GM18508 (cell line): ENCODE measurements around the gene POC5.

Experiments
- ATAC-seq: cut with Tn5 transposase; IDR thresholded peaks from one replicate; pipeline ENCODE4 v1.9.1; 2021; ENCODE audit warnings: moderate number of reproducible peaks; ENCODE audit not compliant: insufficient read depth, unreplicated experiment

POC5 gene

DNA sequence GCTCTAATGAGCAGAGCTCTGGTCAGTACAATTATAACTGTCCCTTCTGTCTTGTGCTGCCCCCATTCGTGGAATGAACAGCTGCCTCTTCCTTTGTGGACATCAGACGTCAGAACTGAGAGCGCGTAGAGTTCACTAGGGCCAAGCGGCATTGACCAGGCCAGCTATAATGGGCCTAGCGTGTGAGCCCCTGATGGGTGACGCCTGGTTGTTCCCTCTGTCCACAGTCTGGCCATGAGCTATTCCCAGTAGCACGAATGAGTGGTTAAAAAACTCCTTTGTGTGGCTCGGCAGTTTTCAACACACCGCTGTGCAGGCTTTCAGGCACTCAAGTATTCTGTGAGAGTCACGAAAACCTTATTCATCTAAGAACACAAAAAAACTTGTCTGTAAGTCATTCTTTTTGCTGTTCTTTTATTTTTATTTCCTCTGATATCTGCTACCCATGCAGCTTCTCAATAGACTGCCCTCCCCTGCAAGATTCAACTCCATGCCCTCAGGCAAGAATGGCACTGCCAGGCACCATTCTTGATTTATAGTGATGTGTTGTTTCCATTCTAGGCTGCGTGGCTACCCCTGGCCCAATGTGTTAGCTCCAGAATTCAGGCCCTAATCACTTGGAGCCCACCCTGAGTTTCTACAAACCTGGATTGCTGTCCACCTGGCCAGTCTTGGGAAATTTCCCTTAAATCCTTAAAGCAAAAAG is 53.5 kb downstream of the POC5 start:
- no peak for ATAC-seq

DNA sequence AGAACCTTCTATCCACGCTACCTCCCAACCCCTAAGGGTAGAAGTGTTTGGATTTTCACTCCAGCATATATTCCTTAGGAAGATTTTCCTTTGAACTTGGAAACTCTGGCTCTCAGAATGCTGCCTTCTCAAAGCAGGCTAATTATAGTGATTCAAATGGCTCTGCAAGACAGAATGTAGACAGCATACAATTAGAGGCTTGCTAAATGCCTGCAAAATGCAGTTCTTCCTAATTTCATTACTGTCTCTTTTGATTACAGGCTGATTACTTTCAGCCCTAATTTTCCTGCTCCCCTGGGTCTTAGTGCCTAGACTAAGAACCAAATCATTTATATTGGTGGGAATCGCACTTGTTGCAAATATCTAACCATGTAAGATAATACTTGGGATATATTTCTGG is 55.2 kb downstream of the POC5 start:
- no peak for ATAC-seq

DNA sequence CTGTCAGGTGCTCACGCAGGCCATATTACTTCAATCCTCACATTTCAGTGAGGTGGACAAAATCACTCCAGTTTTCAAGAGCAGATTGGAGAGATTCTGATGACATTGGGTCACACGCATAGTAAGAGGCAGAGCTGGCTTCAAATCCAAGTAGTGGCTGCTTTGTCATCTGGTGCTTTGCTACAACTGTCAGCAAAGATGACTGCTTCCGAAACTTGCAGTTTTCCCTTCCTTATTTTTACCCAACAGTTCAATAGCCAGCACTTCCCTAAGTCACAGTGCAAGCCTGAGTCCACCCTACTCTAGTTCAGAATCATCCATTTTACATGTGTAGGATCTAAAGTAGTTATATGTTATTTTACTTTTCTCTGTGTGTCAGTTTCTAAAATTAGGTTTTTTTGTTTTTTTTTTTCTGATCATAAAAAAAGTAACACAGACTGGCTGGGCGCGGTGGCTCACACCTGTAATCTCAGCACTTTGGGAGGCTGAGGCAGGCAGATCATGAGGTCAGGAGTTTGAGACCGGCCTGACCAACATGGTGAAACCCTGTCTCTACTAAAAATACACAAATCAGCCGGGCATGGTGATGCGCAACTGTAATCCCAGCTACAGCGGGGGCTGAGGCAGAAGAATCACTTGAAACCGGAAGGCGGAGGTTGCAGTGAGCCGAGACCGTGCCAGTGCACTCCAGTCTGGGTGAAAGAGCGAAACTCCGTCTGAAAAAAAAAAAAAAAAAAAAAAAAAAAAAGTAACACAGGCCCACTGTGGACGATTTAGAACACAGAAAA is 56.4 kb downstream of the POC5 start:
- no peak for ATAC-seq

DNA sequence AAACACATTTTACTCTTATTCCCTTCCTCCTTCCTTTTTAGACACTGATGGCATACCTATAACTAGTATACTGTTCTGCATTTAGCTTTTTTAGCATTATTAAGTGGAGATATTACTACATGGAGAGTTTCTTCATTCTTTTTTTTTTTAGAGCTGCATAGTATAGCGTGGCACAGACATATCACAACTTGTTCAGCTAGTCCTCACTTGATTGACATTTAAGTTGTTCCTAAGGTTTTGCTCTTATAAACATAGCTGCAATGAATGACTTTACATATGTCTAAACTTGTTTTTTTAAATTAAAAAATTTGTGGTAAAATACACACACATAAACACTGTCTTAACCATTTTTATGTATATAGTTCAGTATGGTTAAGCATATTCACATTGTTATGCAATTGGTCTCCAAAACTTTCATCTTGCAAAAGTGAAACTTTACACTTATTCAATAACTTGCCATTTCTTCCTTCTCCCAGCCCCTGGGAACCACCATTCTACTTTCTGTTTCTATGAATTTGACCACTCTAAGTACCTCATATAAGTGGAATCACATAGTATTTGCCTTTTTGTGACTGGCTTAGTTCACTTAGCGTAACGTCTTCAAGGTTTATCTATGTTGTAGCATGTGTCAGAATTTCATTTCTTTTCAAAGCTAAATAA is 57.3 kb downstream of the POC5 start:
- ATAC-seq = no peak

DNA sequence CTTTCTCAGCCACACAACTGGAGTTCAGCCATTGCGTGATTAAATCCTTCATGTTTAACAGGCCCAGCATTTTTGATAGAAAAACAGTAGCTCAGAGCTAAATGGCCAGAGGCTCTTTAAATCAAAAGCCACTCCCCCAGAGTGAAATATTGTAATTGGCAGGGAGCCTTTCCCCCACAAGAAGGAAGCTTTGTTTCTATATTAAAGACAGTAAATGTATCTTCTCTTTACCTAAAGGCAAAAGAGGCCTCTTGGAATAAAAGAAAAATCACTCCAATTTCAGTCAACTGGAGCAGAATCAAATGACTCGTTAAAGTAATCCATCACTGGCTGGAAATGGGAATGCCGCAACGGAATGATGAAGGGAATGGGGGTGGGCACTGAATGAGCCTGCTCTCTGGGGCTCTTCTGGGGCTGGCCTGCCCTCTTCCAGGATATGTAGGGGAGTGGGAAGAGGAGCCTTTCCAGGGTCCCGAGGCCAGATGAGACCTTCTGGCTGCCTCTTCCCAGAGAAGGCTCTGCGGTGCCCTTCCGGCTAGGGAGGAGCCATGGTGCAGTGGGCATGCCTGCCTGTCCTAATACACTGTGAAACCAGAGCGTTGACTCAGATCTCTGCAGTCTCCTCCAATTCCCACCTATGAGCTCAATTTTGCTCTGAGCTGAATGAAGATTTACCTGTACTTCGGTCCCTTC is 60.8 kb downstream of the POC5 start:
- ATAC-seq = no peak

DNA sequence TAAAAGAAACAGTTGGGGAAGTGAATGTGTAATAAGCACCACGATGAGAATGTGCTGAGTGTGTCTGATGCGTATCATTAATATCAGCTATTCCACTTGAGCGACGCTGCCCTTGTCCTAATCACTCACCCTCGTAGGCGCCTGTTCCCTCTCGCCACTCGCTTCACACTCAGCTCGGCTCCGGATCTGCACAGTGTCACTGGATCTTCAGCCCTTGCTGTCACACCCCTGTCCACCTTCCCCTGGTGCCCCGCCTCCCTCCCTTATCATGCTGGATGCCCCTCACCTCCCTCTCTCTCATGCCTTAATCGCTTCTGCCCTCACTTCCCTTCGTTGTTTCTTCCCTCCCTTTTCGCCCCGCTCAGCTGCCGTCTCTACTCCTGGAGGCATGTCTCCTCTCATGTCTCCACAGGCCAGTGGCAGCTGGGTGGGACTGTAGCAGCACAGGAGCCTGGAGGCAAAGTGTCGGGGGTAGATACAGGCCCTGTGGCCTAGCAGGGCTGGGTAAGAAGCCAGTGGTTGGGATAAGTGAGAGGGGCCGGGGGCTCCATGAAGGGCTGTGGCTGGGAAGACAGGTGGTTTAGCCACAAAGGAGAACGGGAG is 62.4 kb downstream of the POC5 start:
- ATAC-seq = no peak

DNA sequence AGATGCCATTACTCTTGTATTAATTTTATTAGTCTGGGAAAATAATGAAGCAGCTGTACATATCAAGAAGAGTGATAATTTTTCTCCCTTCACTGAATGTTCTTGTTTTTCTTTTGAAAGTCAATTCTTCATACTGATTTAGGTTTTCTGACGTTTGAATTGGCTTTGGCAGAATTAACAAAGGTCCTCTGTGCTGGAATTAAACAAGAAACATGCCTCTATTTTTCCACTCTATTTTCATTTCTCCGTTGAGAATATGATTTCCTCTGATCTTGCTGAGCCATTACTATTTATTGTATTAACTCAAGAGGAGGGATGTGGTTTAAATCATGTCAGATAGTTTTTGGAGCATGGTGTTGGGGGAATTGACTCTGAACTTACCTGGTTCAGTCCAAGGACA is 63.7 kb downstream of the POC5 start:
- ATAC-seq = no peak

DNA sequence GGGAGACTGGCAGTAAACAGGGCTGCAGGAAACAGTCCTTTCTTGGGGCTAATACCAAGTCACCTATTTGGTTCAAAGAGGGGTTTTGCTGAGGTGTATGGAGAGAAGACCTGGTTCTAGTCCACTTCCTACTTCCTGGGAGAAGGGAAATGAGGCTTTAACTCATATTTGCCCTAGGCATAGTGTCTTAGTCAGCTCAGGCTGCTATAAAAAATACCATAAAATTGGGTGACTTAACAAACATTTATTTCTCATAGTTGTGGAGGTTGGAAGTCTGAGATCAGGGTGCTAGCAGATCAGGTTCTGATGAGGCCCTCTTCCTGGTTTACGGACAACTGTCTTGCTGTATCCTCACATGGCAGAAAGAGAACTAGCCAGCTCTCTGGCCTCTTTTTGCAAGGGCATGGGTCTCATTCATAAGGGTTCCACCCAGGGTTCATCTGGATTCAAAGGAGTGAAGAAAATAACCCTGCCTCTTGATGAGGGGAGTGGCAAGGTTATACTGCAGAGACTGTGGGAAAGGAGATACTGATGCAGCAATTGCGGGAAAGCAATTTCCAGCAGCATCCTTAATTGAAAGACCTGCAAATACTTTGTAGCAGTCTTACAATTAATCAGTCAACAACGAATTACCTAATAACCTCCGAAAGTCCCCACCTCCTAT is 65.5 kb downstream of the POC5 start:
- no peak for ATAC-seq

DNA sequence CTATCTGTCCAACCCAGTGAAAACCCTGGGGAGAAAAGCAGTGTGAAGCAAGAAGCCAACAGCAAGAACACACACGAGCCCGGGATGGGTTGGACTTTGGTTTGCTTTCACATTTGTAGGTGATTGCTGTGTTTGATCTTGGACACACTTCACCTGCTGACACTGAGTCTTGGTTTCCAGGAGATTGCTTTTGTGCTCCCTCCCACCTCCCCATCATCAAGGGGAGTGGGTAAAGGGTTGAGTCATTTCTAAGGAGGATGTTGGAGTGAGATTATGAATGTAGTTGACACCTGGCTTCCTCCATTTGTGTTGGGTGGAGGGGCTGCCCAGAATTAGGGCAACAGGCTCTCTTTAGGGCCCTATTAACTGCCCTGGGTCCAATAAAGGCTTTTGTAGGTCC is 68.5 kb downstream of the POC5 start:
- ATAC-seq = no peak

DNA sequence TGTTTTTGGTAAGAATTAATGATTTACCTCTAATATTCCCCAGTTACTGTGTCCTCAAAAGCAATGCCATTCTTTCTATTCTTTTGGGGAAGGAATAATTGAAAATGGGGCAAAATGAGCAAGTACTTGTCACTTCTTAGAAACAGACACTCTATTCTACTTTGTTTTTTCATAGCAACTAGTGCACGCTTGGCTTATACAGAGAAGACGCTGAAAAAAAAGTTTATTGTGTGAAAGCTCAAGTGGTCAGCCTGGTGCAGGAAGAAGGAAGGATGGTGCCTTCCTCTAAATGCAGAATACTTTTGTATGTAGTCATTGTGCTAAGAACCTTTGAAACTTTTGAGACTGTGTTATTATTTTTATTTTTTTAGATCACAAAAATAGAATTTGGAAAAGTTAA is 76.4 kb downstream of the POC5 start:
- ATAC-seq = no peak

DNA sequence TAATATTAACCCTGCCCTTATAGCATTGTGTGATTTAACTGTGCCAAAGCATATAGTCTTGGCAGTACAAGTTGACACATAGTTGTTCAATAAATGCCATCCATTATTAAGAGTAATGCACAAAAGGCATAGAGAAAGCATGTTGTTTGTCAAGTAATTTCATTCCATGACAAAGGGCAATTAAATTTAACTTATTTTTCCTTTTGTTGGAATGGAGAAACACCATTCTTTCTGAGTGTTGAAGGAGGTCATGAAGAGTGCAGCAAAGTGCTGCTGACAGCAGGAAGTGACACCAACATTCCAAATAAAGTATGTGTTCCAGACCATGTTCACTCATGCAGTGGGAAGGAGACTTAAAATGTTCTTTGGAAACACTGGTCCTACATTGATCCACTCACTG is 76.8 kb downstream of the POC5 start:
- ATAC-seq = no peak

DNA sequence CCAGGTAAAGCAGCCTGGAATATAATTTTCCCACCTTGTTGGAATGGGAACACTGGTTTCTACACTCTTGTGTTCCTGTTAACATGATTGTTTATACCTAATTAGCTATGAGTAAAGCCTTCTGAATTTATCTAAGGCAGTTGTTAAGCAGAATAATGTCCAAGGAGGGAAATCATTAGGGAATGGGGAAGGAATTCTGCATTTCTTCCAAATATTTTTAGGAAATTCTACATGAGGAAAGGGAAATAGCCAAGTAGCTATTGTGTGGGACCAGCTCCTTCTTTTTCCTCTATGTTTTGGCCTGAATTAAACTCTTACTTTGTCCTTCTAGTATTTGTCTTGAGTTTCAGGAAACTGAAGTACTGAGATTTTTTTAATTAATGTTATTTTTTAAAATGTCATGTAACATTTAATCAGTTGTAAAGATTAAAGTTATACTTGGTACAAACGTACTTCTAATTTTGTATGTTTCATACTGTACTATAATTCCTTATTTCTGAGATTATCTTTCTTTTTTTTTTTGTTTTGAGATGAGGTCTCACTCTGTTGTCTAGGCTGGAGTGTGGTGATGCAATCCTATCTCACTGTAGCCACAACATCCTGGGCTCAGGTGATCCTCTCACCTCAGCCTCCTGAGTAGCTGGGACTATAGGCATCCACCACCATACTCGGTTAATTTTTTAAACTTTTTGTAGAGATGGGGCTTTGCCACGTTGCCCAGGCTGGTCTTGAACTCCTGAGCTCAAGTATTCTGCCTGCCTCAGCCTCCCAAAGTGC is 77.5 kb downstream of the POC5 start:
- ATAC-seq = no peak

DNA sequence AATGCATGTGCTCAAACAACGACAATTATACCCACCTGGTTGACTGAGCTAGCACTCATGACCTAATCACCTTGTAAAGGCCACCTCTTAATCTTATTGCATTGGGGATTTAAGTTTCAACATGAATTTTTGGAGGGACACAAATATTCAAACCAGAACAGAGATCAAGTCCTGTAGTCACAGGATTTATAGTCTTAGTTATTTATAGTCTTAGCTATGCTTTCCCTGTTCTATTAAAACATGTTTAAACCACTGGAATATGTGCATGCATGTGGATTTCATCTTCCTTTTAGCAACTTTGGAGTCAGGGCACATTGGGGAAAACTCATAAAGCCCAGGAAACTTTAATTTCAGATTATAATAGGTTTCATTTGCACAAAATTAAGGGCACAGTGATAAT is 79.3 kb downstream of the POC5 start:
- ATAC-seq = no peak

DNA sequence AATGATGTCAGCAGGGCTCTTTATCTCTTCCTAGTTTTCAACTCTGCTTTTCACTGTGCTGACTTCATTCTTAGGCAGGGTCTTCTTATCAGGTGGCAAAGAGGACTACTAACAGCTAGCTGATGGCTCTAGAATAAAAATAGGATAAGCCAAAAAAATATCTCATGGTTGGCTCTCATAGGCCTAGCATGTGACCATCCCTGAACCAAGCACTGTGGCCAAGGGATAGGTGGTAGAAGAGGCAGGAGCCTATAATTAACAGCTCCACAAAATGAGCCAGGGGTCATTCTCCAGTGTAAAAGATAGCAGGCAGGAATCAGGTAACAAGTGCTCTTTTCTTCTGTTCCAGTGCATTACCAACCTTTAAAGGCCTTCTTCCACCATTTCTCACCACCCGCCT is 84.9 kb downstream of the POC5 start:
- no peak for ATAC-seq

DNA sequence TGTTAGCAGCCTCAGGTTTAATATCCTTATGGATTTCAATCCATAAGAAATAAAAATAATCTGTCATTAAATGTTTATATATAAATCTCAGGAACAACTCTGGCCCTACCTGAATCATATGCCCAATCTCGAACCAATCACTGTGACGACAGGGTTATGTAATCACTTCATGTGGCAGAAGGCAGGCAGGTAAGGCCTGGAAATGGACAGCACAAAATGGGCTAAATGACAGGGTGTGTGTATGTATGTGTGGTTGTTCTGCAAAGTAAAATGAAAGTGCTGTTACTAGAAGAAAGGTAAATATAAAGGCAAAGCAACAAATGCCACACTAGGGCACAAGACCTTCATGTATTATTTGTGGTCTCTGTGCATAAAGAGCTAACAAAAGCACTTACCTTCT is 86.4 kb downstream of the POC5 start:
- no peak for ATAC-seq

DNA sequence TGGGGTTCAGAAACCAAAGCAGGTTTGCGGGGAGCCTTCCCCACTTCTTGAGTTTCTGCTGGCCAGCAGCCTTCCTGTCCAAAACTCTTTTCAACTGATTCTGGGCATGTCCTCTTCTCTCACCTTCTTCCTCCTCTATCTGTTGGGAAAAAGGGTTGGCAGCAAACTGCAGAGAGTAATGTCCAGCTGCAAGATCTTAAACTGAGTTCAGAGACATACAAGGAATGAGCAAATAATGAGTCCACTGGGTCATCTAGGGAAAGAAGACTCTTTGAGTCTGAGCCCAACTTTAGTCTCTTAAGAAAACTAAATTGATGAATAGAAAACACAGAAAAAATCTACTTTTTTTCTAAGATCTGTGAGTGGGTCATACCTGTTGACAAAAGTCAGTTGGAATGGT is 89.4 kb downstream of the POC5 start:
- no peak for ATAC-seq

DNA sequence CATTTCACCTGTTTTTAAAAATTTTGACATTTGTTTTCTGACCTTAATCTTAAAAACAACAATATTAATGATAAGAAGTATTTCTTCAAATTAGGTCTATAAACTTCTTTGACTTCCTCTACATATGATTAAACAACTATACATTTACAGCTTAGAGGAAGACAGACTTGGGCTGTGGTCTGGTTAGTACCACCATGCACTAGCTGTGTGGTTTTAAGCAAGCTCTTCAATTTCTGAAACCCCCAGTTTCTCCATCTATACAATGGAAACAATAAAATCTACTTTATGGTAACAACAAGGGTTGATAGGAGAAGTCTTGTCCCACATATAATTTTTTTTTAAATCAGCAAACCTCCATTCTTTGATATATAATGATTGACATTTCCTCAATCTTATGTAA is 90.3 kb downstream of the POC5 start:
- no peak for ATAC-seq
